ENCODE results near the gene ZSWIM1.

The ZSWIM1 gene

GRCh38 chr20:45896641-45897161, 15.7 kb downstream of the ZSWIM1 start:
- no peak overlapping the region for H2AFZ ChIP-seq (ENCODE audit: low read depth)
- H3K9ac ChIP-seq, result no peak overlapping the region
- no peaks in the 10 kb centered on the region for H3K27me3 ChIP-seq (ENCODE audit: insufficient read depth, low read depth)
- no peak overlapping the region for H3K4me3 ChIP-seq (IDR thresholded peaks at IDR 0.05; ENCODE audit: insufficient read depth, low read depth, low read length)
- H3K79me2 ChIP-seq (ENCODE audit: insufficient read depth, low read depth), result no peaks in the 10 kb centered on the region
- no peaks in the 10 kb centered on the region for H3K36me3 ChIP-seq (ENCODE audit: insufficient read depth)
- TF ChIP-seq CTCF (conservative IDR thresholded peaks at IDR 0.05; ENCODE audit: low read depth, low read length), result no peak
- peaks cover 10% of the 10 kb centered on the region for H3K4me1 ChIP-seq (ENCODE audit: low read depth, poor library complexity, severe bottlenecking)
- H4K20me1 ChIP-seq (ENCODE audit: insufficient read depth), result no peaks in the 10 kb centered on the region
- no peak overlapping the region for H3K27ac ChIP-seq
- H3K4me2 ChIP-seq, result no peak overlapping the region

GRCh38 chr20:45897289-45897688, 16.3 kb downstream of the ZSWIM1 start:
- H4K20me1 ChIP-seq (ENCODE audit: insufficient read depth), result no peaks in the 10 kb centered on the region

GRCh38 chr20:45897692-45898091, 16.7 kb downstream of the ZSWIM1 start:
- no peak for TF ChIP-seq CTCF (conservative IDR thresholded peaks at IDR 0.05; ENCODE audit: low read depth, low read length)
- Histone ChIP-seq H3K4me2 (no peak overlapping the region), H3K4me1 (ENCODE audit: low read depth, poor library complexity, severe bottlenecking) (peaks cover 4% of the 10 kb centered on the region), H3K9ac (no peak overlapping the region), H3K4me3 (IDR thresholded peaks at IDR 0.05; ENCODE audit: insufficient read depth, low read depth, low read length) (no peak overlapping the region), H3K36me3 (ENCODE audit: insufficient read depth) (no peaks in the 10 kb centered on the region), H3K27ac (no peak overlapping the region), H2AFZ (ENCODE audit: low read depth) (no peak overlapping the region), H4K20me1 (ENCODE audit: insufficient read depth) (no peaks in the 10 kb centered on the region), H3K27me3 (ENCODE audit: insufficient read depth, low read depth) (no peaks in the 10 kb centered on the region), H3K79me2 (ENCODE audit: insufficient read depth, low read depth) (no peaks in the 10 kb centered on the region)

More at GRCh38 chr20:45897289-45897688, 16.3 kb downstream of the ZSWIM1 start:
- Histone ChIP-seq H3K4me1 (ENCODE audit: low read depth, poor library complexity, severe bottlenecking) (peaks cover 4% of the 10 kb centered on the region), H3K4me3 (IDR thresholded peaks at IDR 0.05; ENCODE audit: insufficient read depth, low read depth, low read length) (no peak overlapping the region), H3K36me3 (ENCODE audit: insufficient read depth) (no peaks in the 10 kb centered on the region), H2AFZ (ENCODE audit: low read depth) (no peak overlapping the region), H3K27ac (no peak overlapping the region), H3K27me3 (ENCODE audit: insufficient read depth, low read depth) (no peaks in the 10 kb centered on the region), H3K9ac (no peak overlapping the region), H3K79me2 (ENCODE audit: insufficient read depth, low read depth) (no peaks in the 10 kb centered on the region), H3K4me2 (no peak overlapping the region)
- no peak for TF ChIP-seq CTCF (conservative IDR thresholded peaks at IDR 0.05; ENCODE audit: low read depth, low read length)

GRCh38 chr20:45898285-45898684, 17.3 kb downstream of the ZSWIM1 start:
- Histone ChIP-seq H3K4me1 (ENCODE audit: low read depth, poor library complexity, severe bottlenecking) (no peaks in the 10 kb centered on the region), H3K9ac (no peak overlapping the region), H3K79me2 (ENCODE audit: insufficient read depth, low read depth) (no peaks in the 10 kb centered on the region), H3K27ac (no peak overlapping the region), H3K36me3 (ENCODE audit: insufficient read depth) (no peaks in the 10 kb centered on the region), H3K4me3 (IDR thresholded peaks at IDR 0.05; ENCODE audit: insufficient read depth, low read depth, low read length) (no peak overlapping the region), H3K4me2 (no peak overlapping the region), H4K20me1 (ENCODE audit: insufficient read depth) (no peaks in the 10 kb centered on the region), H2AFZ (ENCODE audit: low read depth) (no peak overlapping the region), H3K27me3 (ENCODE audit: insufficient read depth, low read depth) (no peaks in the 10 kb centered on the region)
- no peak for TF ChIP-seq CTCF (conservative IDR thresholded peaks at IDR 0.05; ENCODE audit: low read depth, low read length)
